ENCODE results near the gene CHMP5.

CHMP5 gene

DNA sequence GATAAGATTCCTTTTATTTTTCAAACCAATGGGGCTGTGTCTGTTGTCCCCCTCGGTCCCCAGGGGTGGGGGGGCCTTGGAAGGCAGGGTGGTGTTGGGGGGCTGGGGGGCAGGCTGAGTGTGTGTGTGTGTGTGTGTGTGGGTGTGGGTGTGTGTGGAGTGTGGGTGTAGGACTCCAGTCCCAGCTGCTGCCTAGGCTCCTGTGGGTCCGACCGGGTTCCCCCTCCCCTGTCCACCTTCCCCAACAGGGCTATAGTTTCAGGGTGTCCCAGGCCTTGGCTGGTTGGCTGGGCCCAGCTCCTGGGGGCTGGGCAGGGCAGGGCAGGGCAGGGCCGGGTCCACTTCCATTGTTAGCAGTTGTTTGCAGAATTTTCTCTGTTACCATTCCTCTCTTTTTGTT, 23.4 kb downstream of the CHMP5 start:
- TF ChIP-seq, protein P1, sequence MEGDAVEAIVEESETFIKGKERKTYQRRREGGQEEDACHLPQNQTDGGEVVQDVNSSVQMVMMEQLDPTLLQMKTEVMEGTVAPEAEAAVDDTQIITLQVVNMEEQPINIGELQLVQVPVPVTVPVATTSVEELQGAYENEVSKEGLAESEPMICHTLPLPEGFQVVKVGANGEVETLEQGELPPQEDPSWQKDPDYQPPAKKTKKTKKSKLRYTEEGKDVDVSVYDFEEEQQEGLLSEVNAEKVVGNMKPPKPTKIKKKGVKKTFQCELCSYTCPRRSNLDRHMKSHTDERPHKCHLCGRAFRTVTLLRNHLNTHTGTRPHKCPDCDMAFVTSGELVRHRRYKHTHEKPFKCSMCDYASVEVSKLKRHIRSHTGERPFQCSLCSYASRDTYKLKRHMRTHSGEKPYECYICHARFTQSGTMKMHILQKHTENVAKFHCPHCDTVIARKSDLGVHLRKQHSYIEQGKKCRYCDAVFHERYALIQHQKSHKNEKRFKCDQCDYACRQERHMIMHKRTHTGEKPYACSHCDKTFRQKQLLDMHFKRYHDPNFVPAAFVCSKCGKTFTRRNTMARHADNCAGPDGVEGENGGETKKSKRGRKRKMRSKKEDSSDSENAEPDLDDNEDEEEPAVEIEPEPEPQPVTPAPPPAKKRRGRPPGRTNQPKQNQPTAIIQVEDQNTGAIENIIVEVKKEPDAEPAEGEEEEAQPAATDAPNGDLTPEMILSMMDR (IDR thresholded peaks at IDR 0.05; ENCODE audit: low read depth, low read length) = no peak

DNA sequence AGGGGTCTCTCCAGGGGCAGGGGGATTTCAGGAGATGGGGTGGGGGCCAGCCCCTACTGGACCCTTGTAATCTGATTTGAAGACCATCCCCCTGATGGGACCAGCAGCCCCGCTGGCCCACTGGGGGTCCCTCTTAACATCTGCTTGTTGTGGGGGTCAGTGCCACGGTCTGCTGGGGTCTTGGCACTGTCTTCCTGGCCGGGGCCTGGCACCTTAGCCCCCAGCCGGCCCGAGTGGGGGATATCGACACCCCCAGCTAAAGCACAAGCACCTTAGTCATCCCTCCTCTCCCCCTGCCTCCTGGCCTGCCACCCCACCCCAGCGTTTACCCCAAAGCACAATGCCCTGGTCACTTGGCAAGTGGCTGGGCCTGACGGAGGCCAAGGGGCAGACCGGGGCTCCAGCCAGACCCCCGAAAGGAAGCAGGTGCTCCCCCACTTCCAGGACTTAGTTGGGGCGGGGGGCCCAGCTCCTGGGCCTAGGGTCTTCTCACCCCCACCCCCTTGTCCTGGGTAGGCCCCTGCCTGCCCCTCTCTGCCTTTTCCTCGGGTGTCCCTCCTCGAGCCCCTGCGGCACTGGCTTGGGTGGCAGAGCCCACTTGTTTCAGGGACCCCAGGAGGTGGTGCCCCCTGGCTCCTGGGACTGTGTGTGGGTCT, 24.1 kb downstream of the CHMP5 start:
- no peaks in the 10 kb centered on the region for H3K27me3 ChIP-seq
- H3K4me1 ChIP-seq = no peaks in the 10 kb centered on the region; the same call in 1 of the 2 replicates
- DNase-seq = no peak
- H3K36me3 ChIP-seq = peaks cover 11% of the 10 kb centered on the region
- H3K4me3 ChIP-seq (ENCODE audit: low read depth, low read length) = no peak overlapping the region
- TF ChIP-seq, protein P1 (IDR thresholded peaks at IDR 0.05; ENCODE audit: low read depth, low read length) = no peak
- H3K9me3 ChIP-seq = no peaks in the 10 kb centered on the region

More for the DNA sequence above, 23.4 kb downstream of the CHMP5 start:
- no peaks in the 10 kb centered on the region for H3K27me3 ChIP-seq
- H3K4me3 ChIP-seq (ENCODE audit: low read depth, low read length) = no peak overlapping the region
- H3K4me1 ChIP-seq = no peaks in the 10 kb centered on the region; the same call in 1 of the 2 replicates
- H3K9me3 ChIP-seq = no peaks in the 10 kb centered on the region
- peaks cover 4% of the 10 kb centered on the region; the same call in 1 of the 2 replicates for H3K36me3 ChIP-seq
- DNase-seq = no peak

DNA sequence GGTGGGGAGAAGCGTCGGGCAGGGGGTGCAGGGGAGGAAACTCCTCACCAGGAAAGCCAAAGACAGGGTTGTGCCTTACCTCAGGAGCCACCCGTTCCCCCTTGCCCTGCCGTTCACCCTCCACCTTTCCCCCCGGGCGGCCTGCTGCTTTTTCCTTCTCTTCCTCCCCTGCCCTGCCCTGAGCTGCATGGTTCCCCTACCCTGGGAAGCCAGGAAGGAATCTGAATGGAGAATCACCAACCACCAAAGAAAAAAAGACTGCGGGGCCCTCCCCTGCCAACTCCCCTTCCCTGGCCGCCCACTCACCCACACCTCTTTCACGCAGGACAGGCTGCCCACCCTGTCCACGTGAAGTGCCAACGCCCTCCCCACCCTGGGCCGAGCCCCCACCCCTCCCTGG, 24.6 kb downstream of the CHMP5 start:
- peak; percentile 12 for DNase-seq
- TF ChIP-seq, protein P1 (IDR thresholded peaks at IDR 0.05; ENCODE audit: low read depth, low read length) = no peak
- H3K4me3 ChIP-seq (ENCODE audit: low read depth, low read length) = peak overlapping the region; percentile 88
- H3K9me3 ChIP-seq = no peaks in the 10 kb centered on the region
- H3K27me3 ChIP-seq = no peaks in the 10 kb centered on the region
- peaks cover 16% of the 10 kb centered on the region for H3K36me3 ChIP-seq
- H3K4me1 ChIP-seq = no peaks in the 10 kb centered on the region; the same call in 1 of the 2 replicates

DNA sequence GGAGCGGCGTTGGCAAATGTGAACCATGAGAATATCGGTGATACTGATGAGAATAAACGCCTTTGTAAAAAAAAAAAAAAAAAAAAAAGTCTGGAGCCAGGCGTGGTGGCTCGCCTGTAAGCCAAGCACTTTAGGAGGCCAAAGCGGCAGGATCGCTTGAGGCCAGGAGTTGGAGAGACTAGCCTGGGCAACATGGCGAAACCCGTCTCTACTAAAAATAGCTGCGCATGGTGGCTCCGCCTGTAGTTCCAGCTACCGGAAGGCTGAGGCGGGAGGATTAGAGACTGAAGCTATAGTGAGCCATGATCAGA, 25.0 kb downstream of the CHMP5 start:
- TF ChIP-seq, protein P1 (IDR thresholded peaks at IDR 0.05; ENCODE audit: low read depth, low read length) = no peak
- Histone ChIP-seq H3K36me3 (peaks cover 20% of the 10 kb centered on the region), H3K4me3 (ENCODE audit: low read depth, low read length) (peak overlapping the region; percentile 88), H3K27me3 (no peaks in the 10 kb centered on the region), H3K4me1 (no peaks in the 10 kb centered on the region; the same call in 1 of the 2 replicates), H3K9me3 (no peaks in the 10 kb centered on the region)
- DNase-seq = no peak

DNA sequence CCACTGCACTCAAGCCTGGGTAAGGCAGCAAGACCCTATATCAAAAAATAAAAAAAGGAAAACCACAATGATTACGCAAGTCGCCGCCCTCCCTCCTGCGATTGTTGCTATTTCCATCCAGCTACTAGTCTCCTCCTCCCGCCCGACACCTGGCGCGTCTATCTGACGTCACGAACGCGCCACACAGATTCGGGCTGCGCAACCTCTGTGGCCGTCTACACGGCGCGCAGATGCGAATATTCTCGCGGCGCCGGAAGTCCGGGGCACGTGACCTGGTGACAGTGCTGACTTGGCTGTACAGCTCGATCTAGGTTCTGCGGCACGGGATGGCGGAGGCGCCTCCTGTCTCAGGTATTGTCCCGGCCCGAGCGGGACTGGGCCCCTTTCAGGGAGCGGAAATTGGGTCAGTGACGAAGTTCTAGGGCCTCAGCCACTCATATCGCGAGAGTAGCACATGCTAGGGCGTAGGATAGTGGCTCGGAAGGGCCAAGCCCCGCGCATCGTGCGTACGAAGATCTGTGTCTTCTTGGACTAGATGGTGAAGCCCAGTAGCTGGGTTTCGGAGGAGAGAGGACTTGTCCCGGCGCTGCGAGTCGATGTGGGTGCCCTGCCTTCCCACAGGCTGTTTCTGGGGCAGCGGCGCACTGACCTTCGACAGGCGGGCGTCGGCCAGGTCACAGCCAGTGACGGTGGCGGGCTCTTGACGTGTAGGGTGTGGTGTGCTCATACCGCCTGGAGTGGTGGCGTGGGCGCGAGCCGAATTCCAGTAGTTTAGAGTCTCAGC, 25.6 kb downstream of the CHMP5 start, which contains the start of gene NFX1:
TSS of gene NFX1 (plus strand) at position 270 of the 784 bp plus-strand sequence. CDS start at position 327, 57 bp downstream.
- no peaks in the 10 kb centered on the region for H3K27me3 ChIP-seq
- H3K36me3 ChIP-seq = peaks cover 26% of the 10 kb centered on the region
- TF ChIP-seq, protein P1 (IDR thresholded peaks at IDR 0.05; ENCODE audit: low read depth, low read length) = no peak
- DNase-seq = peak; percentile 96
- H3K9me3 ChIP-seq = no peaks in the 10 kb centered on the region
- no peaks in the 10 kb centered on the region; the same call in 1 of the 2 replicates for H3K4me1 ChIP-seq
- H3K4me3 ChIP-seq (ENCODE audit: low read depth, low read length) = peak within 1 kb of the TSS; percentile 88

DNA sequence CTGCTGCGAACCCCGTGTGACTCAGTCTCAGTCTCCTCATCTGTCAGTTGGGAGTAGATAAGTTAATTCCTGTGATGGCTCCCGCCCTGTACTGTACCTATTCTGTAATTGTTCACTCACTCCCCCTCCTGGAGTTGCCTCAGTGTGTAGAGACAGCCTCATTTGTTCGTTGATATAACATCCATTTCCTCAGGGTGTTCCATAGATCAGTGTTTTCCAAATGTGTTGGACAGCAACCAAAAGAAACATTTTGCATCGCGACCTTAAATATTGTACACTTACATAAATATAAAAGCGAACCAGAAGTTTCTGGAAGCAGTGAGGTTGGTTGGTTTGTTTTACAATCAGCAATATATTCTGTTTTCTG, 26.2 kb downstream of the CHMP5 start:
- H3K4me1 ChIP-seq = no peaks in the 10 kb centered on the region; the same call in 1 of the 2 replicates
- H3K4me3 ChIP-seq (ENCODE audit: low read depth, low read length) = peak overlapping the region; percentile 88
- TF ChIP-seq, protein P1 (IDR thresholded peaks at IDR 0.05; ENCODE audit: low read depth, low read length) = no peak
- DNase-seq = no peak
- H3K27me3 ChIP-seq = no peaks in the 10 kb centered on the region
- peaks cover 32% of the 10 kb centered on the region for H3K36me3 ChIP-seq
- H3K9me3 ChIP-seq = no peaks in the 10 kb centered on the region
